Measurements from ENCODE around the gene SSB.

The SSB gene

DNA sequence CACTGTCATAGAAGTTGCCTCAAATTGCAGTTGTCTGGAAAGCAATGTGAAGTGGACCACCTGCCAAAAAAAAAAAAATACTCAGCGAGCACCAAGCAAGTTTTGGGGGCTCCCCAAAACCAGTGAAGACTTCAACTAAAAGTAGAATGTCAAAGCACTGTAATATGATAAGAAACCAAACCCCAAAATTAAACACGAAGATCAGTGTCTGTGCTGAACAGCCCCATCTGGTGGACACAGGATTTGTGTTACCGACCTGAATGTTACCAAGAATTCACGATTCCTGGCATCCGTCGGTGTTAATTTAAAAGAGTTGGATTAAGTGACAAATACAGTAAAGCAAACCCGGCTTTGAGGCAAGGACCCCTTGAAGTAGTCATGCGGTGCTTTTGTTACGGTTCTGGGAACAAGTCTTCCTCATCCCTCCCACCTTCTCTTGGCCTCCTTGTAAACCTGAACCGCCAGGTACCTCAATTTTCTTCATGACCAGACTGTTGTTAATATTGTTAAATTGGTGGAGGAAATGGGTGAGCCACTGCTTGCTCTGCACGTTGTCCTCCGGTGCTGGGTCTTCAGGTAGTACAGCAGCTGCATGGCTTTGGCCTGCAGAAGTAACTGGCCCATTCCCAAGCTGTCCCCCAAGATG, 31.3 kb upstream of the SSB start:
- no peaks in the 10 kb centered on the region for H3K36me3 ChIP-seq (ENCODE audit: control insufficient read depth, low read depth, low read length)
- H3K9me3 ChIP-seq (ENCODE audit: control insufficient read depth, low read depth, low read length), result no peaks in the 10 kb centered on the region
- H3K27ac ChIP-seq (ENCODE audit: low read length), result no peak overlapping the region

DNA sequence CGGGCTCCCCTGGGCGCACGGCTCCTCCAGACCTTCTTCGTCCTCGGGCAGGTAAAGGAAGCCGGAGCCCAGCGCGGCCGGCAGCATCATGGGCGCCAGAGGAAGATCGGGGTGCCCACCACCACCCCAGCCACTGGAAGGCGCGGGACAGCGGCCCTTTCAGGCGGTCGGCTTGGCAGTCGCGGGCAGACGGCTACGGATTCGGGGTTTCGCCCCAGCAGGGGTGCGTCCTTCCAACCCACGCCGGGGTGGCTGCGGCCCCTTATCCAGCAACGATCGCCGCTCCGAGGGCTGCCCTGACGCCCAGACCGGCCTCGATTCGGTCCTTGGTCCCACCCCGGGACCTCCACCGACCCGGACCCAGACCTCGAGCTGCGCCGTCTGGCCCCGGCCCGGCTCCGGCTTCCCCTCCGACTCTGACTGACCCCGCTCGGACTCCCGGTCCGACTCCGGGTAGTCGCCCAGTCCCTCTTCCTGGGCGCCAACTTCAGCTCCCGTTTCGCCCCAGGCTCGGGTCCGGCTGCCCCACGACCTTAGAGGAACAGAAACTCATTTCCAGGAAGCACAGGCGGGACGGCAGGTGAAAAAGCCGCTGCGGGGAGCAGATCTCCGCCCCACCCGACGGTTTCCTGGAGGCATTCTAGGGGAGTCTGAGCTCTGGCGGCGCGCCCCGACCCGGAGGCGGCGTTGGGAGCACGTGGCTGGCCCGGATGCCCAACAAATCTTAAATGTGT, 30.2 kb upstream of the SSB start:
- H3K9ac ChIP-seq (ENCODE audit: low read length), result no peak overlapping the region
- no peak overlapping the region for H3K4me3 ChIP-seq (ENCODE audit: low read length)
- no peak overlapping the region for H3K27ac ChIP-seq (ENCODE audit: low read length)
- no peaks in the 10 kb centered on the region for H3K27me3 ChIP-seq (ENCODE audit: control insufficient read depth, insufficient read depth, low read length)
- H3K36me3 ChIP-seq (ENCODE audit: control insufficient read depth, low read depth, low read length), result no peaks in the 10 kb centered on the region
- H3K4me1 ChIP-seq (ENCODE audit: control insufficient read depth, low read depth, low read length), result no peaks in the 10 kb centered on the region
- H3K9me3 ChIP-seq (ENCODE audit: control insufficient read depth, low read depth, low read length), result no peaks in the 10 kb centered on the region

More for the DNA sequence above, 31.3 kb upstream of the SSB start:
- Histone ChIP-seq H3K27me3 (ENCODE audit: control insufficient read depth, insufficient read depth, low read length) (no peaks in the 10 kb centered on the region), H3K4me1 (ENCODE audit: control insufficient read depth, low read depth, low read length) (no peaks in the 10 kb centered on the region), H3K9ac (ENCODE audit: low read length) (no peak overlapping the region), H3K4me3 (ENCODE audit: low read length) (no peak overlapping the region)

DNA sequence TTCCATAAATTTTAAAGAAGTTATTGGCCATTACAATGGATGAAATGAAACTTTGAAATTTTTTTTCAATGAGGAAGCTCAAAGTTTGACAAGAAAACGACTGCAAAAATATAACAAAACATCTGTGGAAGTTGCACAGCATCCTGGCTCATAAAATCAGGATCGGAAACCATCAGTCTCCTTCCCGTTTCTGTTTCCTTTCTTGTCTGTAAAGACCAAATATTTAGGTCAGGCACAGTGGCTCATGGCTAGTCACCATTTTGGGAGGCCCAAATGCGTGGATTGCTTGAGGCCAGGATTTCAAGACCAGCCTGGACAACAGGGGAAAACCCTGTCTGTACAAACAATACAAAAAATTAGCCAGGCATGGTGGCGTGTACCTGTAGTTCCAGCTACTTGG, 27.6 kb upstream of the SSB start:
- no peaks in the 10 kb centered on the region for H3K4me1 ChIP-seq (ENCODE audit: control insufficient read depth, low read depth, low read length)
- H3K36me3 ChIP-seq (ENCODE audit: control insufficient read depth, low read depth, low read length), result no peaks in the 10 kb centered on the region
- H3K27me3 ChIP-seq (ENCODE audit: control insufficient read depth, insufficient read depth, low read length), result no peaks in the 10 kb centered on the region
- no peak overlapping the region for H3K27ac ChIP-seq (ENCODE audit: low read length)
- H3K9ac ChIP-seq (ENCODE audit: low read length), result no peak overlapping the region
- H3K9me3 ChIP-seq (ENCODE audit: control insufficient read depth, low read depth, low read length), result no peaks in the 10 kb centered on the region
- H3K4me3 ChIP-seq (ENCODE audit: low read length), result no peak overlapping the region

DNA sequence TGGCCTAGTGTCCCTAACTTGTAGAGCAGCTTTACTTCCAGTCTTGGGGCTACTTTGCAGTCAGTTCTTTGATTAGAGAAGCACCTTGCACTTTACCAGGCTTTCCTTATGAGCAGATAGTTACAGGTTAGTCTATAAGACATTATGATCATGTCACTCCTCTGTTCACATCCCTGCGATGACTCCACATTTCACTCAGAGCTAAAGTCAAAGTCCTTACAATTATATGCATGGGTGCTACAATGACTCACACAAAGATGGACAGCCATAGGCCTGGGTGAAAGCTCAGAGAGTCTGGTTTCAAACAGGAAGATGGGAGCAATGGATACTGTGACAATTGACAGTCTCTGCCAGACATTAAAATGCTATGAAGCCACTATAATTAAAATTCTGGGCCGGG, 27.1 kb upstream of the SSB start:
- Histone ChIP-seq H3K9me3 (ENCODE audit: control insufficient read depth, low read depth, low read length) (no peaks in the 10 kb centered on the region), H3K4me1 (ENCODE audit: control insufficient read depth, low read depth, low read length) (no peaks in the 10 kb centered on the region), H3K4me3 (ENCODE audit: low read length) (no peak overlapping the region), H3K36me3 (ENCODE audit: control insufficient read depth, low read depth, low read length) (no peaks in the 10 kb centered on the region), H3K9ac (ENCODE audit: low read length) (no peak overlapping the region), H3K27ac (ENCODE audit: low read length) (no peak overlapping the region), H3K27me3 (ENCODE audit: control insufficient read depth, insufficient read depth, low read length) (no peaks in the 10 kb centered on the region)

DNA sequence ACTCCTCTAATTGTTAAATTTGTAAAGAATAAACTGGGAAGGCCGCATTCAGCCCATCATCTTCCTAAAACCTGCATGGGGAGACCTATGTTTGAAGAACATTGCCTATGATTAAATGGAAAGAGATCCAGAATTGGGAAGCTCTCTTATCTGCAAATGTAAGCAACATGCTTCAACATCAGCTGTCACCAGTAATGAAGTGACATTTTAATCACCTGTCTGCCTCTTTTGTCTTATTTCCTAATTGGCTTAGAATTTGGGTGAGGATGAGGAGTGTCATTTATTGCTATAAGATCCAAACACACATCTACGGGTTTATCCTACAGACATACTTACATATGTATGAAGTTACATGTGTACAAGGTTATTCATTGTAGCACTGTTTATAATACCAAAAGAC, 26.0 kb upstream of the SSB start:
- no peaks in the 10 kb centered on the region for H3K27me3 ChIP-seq (ENCODE audit: control insufficient read depth, insufficient read depth, low read length)
- H3K4me1 ChIP-seq (ENCODE audit: control insufficient read depth, low read depth, low read length), result no peaks in the 10 kb centered on the region
- no peak overlapping the region for H3K27ac ChIP-seq (ENCODE audit: low read length)
- no peak overlapping the region for H3K9ac ChIP-seq (ENCODE audit: low read length)
- no peak overlapping the region for H3K4me3 ChIP-seq (ENCODE audit: low read length)
- no peaks in the 10 kb centered on the region for H3K9me3 ChIP-seq (ENCODE audit: control insufficient read depth, low read depth, low read length)
- no peaks in the 10 kb centered on the region for H3K36me3 ChIP-seq (ENCODE audit: control insufficient read depth, low read depth, low read length)

DNA sequence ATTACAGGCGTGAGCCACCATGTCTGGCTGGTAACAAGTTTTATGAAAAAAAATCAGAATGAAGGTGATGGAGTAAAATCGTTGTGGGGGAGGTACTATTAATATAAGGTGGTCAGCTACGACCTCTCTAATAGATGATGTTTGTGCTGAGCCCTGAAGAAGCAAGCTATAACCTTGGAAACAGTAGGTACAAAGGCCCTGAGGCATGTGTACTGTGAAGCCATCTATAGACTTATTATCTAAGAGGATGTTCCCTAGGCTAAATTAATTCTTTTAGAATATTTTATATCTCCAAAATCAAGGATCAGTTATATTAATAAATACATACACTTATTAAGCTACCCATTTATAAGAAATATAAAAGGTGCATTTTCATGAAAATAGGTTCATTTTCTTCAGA, 23.3 kb upstream of the SSB start:
- Histone ChIP-seq H3K4me1 (ENCODE audit: control insufficient read depth, low read depth, low read length) (no peaks in the 10 kb centered on the region), H3K27me3 (ENCODE audit: control insufficient read depth, insufficient read depth, low read length) (no peaks in the 10 kb centered on the region), H3K36me3 (ENCODE audit: control insufficient read depth, low read depth, low read length) (no peaks in the 10 kb centered on the region), H3K9me3 (ENCODE audit: control insufficient read depth, low read depth, low read length) (no peaks in the 10 kb centered on the region), H3K27ac (ENCODE audit: low read length) (no peak overlapping the region), H3K4me3 (ENCODE audit: low read length) (no peak overlapping the region), H3K9ac (ENCODE audit: low read length) (no peak overlapping the region)

DNA sequence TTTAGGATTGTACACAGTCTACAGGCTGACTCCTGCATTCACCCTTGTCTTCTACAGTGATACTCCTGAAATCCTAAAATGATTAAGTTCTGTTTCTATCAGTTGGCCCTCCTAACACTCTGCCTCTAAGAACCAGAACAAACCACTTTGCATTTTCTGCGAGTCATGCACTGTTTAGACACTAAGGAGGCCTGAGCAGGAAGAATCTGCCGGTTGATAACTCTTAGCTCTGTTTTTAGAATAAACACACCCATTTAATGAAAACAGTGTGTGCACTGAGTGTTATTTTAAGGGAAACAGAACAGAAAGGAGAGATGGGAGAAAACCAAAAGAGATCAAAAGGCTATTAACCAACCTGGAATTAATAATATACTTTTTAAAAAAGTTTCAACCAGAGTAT, 22.9 kb upstream of the SSB start:
- no peaks in the 10 kb centered on the region for H3K36me3 ChIP-seq (ENCODE audit: control insufficient read depth, low read depth, low read length)
- H3K9me3 ChIP-seq (ENCODE audit: control insufficient read depth, low read depth, low read length), result no peaks in the 10 kb centered on the region
- H3K27ac ChIP-seq (ENCODE audit: low read length), result no peak overlapping the region
- no peak overlapping the region for H3K9ac ChIP-seq (ENCODE audit: low read length)
- no peaks in the 10 kb centered on the region for H3K27me3 ChIP-seq (ENCODE audit: control insufficient read depth, insufficient read depth, low read length)
- no peak overlapping the region for H3K4me3 ChIP-seq (ENCODE audit: low read length)
- H3K4me1 ChIP-seq (ENCODE audit: control insufficient read depth, low read depth, low read length), result no peaks in the 10 kb centered on the region

DNA sequence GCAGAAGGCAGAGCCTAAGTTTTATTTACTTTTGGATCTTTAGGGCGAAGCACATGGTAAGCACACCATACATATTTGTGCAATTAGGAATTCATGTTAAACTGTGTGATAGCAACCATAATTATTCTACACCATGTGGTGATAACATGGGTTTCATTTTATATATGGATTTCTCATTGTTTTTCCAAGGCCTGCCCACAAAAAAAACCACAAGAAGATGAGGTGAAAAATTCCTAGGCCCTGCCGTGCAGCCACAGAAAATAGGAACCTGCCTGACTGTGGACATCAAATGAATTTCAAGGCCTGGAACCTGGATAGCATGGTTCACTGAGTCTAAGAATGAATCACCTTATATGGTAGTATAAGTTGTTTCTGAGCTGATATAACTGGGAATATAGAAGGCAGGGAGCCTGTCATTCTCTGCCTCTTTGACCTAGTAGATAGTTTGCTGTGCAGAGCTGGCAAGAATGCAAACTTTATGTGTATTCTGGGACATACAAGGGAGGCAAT, 22.4 kb upstream of the SSB start:
- Histone ChIP-seq H3K36me3 (ENCODE audit: control insufficient read depth, low read depth, low read length) (no peaks in the 10 kb centered on the region), H3K27me3 (ENCODE audit: control insufficient read depth, insufficient read depth, low read length) (no peaks in the 10 kb centered on the region), H3K4me3 (ENCODE audit: low read length) (no peak overlapping the region), H3K9me3 (ENCODE audit: control insufficient read depth, low read depth, low read length) (no peaks in the 10 kb centered on the region), H3K4me1 (ENCODE audit: control insufficient read depth, low read depth, low read length) (no peaks in the 10 kb centered on the region), H3K27ac (ENCODE audit: low read length) (no peak overlapping the region), H3K9ac (ENCODE audit: low read length) (no peak overlapping the region)

DNA sequence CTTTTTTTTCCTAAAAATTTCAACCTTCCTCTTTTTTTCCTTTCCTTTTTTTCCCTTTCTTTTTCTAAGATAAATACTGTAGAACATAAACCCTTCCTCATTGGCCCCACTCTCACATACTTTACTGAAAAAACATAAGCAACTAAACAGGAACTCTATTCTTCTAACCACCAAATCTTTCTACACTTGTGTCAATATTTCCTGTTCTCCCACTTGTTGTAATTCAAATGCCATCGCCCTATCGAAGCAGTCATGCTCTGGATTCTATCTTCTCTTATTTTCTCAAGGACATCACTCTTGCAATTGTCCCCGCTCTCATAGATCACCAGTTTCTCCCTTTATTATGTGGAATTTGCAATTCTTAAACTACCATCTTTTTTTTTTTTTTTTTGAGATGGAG, 20.2 kb upstream of the SSB start:
- H3K9ac ChIP-seq (ENCODE audit: low read length), result no peak overlapping the region
- H3K4me3 ChIP-seq (ENCODE audit: low read length), result no peak overlapping the region
- H3K27me3 ChIP-seq (ENCODE audit: control insufficient read depth, insufficient read depth, low read length), result no peaks in the 10 kb centered on the region
- H3K9me3 ChIP-seq (ENCODE audit: control insufficient read depth, low read depth, low read length), result no peaks in the 10 kb centered on the region
- no peaks in the 10 kb centered on the region for H3K36me3 ChIP-seq (ENCODE audit: control insufficient read depth, low read depth, low read length)
- no peaks in the 10 kb centered on the region for H3K4me1 ChIP-seq (ENCODE audit: control insufficient read depth, low read depth, low read length)
- H3K27ac ChIP-seq (ENCODE audit: low read length), result no peak overlapping the region

DNA sequence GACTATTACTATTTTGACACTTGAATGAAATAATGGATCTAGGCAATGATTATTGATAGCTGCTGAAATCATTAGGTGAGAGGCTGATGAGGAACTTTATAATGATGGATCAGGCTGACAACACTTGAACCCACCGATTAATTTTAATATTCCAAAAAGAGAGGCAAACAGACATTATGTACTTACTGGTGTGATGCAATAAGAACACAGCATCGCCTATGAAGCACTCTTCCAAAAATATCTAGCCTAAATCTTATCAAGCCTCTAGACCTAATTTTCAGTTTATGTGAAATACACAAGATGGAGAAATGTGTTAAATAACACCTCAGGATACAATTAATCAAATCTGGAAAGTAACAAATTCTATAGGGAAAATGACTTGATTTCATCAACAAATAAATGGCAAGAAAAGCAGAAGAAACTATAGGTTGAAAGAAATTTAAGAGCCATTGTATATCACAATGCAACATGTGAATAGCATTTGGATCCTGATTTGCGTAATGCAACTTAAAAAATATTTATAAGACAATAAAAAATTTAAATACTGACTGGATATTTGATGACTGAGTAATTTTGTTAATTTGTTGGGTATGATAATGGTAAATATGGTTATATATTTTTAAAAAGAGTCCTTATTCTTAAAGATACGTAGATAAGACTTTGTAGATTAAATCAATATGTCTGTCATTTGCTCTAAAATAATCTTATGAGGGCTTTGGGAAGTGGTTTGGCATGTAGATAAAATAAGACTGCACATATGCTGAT, 17.2 kb upstream of the SSB start:
- no peaks in the 10 kb centered on the region for H3K27me3 ChIP-seq (ENCODE audit: control insufficient read depth, insufficient read depth, low read length)
- H3K9me3 ChIP-seq (ENCODE audit: control insufficient read depth, low read depth, low read length), result no peaks in the 10 kb centered on the region

DNA sequence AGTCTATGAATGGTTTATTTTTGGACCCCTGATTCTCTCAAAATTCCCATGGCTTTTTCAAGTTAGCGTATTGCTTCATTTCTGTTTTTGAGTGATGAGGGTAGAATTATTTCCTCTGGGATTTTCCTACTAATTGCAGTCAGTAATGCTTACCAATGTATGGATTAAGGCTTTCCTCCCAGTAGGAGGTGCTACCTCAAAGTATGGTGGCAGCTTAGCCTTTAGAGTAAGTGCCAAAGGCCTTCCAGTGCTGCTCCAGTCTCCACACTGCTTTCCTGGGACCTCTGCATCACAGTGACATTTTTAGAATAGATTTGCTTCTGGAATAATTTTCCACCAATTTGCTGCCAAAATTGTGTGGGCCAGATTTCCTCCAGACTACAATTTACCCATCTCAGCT, 16.2 kb upstream of the SSB start:
- H3K4me1 ChIP-seq (ENCODE audit: control insufficient read depth, low read depth, low read length), result no peaks in the 10 kb centered on the region
- H3K27me3 ChIP-seq (ENCODE audit: control insufficient read depth, insufficient read depth, low read length), result no peaks in the 10 kb centered on the region
- H3K27ac ChIP-seq (ENCODE audit: low read length), result no peak overlapping the region
- H3K9me3 ChIP-seq (ENCODE audit: control insufficient read depth, low read depth, low read length), result no peaks in the 10 kb centered on the region
- H3K36me3 ChIP-seq (ENCODE audit: control insufficient read depth, low read depth, low read length), result no peaks in the 10 kb centered on the region
- no peak overlapping the region for H3K4me3 ChIP-seq (ENCODE audit: low read length)
- H3K9ac ChIP-seq (ENCODE audit: low read length), result no peak overlapping the region

More for the DNA sequence above, 17.2 kb upstream of the SSB start:
- H3K27ac ChIP-seq (ENCODE audit: low read length), result no peak overlapping the region
- no peaks in the 10 kb centered on the region for H3K4me1 ChIP-seq (ENCODE audit: control insufficient read depth, low read depth, low read length)
- no peak overlapping the region for H3K4me3 ChIP-seq (ENCODE audit: low read length)
- H3K9ac ChIP-seq (ENCODE audit: low read length), result no peak overlapping the region
- no peaks in the 10 kb centered on the region for H3K36me3 ChIP-seq (ENCODE audit: control insufficient read depth, low read depth, low read length)

Measured in iPS-18a (cell line).